Kidney capillary endothelial cell (primary cell): Measurements from ENCODE around the gene DDAH1.
"Not testable (repeated sequence)": the region's sequence is repeated elsewhere in the genome, so short reads cannot be mapped to it uniquely, and the experiment has no call there.

Experiments used
- DNase-seq: peaks from one replicate; pipeline ENCODE4 v3.0.0-alpha.2; 2018; ENCODE audit warnings: low spot score

Gene DDAH1

DNA sequence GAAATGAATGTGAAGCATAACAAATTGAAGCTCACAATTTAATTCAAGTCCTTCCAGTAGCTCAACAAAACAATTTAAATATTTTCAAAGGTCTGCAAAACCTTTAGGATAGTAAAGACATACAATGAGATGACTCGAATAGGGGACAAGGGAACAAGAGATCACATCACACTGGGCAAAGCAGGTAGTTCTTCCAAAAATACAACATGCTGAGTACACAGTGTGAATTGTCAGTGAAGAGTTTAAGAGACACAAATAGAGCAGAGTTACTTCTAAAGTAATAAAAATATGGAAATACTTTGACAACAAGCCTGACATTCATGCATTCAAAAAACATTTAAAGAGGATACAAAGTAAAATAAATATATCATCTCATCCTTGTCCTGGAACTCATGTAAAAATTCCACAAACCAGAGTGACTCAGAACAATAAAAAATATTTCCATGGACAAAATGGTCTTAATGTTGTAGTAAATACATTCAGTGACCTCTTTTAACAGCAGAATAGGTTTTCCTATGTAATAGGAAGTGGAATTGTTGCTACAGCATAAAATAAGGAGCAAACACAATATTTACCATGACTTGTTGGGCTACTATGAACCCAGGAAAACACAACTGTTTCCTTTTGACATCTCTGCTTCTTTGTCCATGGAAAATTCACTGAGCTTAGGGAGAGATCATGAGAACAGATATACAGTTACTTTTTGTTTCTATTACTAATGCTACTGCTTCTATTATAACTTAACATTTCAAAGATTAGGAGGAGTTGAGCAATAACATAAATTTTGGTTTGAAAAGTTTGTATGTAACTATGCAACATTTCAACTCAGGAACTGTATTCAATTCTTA is 104.9 kb downstream of the DDAH1 start:
- no peak for DNase-seq

DNA sequence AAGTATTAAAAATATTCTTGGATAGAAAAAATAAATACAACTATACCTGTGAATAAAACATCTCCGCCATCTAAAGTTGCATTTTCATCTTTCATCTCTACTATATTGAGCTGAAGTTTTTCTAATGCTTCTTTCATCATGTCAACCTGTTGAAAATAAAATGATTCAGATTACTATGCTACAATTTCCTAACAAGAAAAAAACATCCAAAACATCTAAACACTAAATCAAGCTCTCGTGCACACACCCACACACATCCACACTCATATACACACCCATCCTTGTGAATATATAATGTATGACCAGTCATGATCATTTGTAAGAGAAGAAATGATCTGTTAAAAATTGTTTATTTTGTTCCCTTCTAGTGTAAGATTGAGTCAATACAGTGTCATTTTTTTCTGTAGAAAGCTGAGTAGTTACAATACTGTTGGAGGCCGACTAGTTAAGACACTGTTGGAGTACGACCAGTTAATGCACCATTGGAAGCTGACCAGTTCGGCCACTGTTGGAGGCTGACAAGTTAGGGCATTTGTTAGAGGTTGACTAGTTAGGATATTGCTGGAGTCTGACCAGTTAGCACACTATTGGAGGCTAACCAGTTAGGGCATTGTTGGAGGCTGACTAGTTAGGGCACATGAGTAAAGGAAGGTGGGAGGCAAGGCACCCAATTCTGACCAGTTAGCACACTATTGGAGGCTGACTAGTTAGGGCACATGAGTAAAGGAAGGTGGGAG is 106.1 kb downstream of the DDAH1 start:
- DNase-seq: no peak

DNA sequence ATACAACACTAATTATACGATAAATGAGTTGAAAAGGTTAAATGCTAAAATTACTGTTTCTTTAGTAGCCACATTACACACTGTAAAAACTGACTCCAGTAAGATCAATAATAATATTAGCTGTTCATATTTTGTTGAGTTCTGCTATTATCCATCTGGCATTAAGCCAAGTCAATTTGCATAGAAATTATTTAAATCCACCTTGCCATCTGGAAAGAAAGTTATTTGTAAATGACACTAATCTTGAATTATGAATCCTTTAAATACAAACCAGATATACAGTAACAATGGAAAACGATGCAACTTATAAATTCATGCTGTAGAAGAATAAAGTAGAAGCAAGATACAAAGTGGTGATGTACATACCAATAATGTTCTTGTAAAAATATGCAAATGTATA is 107.1 kb downstream of the DDAH1 start:
- no peak for DNase-seq

DNA sequence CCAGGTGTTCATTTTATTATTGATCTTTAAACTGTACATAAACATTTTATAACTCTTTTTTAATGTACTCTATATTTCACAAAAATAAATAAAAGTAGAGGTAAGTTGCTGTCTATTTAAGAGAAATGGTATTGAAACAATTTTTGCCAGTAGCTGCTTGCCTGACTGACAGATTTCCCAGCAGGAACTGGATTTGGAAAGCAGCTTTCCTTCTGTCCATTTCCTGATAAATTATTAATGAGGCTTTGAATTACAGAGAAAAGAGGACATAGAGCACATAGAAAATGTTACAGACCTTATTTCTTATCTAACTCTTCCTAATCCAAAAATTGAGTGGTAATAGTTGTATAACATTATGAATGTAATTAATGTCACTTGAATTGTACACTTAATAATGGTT is 108.8 kb downstream of the DDAH1 start:
- no peak for DNase-seq

DNA sequence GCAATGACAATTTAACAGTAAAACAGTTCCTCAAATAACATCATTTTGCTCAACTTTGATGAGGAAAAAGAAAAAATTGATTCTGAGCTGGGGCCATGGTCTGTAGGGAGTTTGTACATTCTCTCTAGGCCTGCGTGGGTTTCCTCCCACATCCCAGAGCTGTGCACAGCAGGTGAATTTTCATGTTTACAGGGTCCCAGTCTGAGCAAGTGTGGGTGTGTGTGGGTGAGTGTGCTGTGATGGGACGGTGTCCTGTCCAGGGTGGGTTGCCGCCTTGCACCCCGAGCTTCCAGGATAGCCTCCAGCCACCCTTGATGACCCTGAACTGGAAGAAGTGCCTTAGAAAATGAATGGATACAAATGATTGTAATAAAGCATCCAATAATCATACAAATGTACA is 112.9 kb downstream of the DDAH1 start:
- DNase-seq: no peak

DNA sequence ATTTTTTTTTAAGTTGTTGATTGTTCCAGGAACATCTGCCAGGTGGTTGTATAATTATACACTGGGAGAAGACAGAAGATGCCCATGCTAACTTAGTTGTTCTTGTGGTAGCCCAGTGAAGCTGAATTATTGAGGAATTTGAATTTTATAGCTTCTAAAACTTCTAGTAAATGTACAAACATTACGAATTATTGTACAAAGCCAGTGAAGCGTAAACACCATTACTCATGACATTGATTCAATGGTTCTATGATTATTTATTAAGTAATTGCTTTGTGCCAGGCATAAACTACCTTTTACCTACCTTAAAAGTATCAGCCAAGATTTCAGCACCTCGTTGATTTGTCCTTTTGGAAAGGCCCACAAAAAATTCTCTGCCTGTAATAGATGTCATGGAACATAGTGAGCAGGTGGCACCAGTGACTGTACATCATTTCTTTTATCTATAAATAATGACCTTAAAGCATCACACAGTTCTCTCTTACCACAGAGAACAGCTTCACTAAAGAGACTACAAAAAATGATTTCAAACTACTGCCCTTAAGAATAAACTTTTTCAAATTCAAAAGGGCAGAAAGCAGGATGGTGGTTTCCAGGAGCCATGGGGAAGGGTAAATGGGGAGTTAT is 113.6 kb downstream of the DDAH1 start:
- DNase-seq: no peak

DNA sequence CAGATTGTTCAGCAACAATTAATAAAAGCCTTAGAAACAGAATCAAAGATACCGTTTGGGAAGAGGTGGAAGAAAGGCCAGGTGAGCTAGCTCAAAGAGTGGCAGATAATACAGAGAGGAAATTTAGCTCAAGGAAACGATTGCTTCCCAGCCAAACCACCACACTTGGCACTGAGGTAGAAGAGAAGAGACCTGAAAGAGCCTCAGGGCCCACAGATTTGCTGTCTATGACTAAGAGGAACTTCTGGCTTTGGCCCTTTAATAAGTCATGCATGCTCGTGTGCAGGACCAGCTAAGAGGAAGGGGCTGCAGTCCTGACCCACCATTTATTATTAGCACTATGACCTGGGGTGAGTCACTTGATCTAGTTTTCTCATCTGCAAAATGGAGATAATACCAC is 115.7 kb downstream of the DDAH1 start:
- DNase-seq: no peak

DNA sequence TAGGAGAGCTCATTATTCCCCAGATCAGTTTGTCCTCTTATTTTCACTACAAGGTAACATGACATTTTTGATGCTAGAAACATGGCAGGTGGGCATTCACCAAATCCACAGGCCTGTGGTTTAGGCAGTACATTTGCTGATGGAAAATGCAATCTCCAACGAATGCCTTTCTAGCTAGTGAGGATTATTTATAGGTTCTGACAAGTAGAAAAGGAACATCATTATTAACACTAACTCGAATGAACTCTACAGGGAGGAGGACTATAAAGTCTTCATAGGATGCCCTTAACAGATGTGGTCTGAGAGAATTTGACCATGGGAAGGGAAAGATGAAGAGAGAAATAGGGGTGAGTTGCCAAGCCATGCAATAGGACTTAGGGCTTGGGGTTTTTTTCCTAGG is 117.1 kb downstream of the DDAH1 start:
- DNase-seq: no peak

DNA sequence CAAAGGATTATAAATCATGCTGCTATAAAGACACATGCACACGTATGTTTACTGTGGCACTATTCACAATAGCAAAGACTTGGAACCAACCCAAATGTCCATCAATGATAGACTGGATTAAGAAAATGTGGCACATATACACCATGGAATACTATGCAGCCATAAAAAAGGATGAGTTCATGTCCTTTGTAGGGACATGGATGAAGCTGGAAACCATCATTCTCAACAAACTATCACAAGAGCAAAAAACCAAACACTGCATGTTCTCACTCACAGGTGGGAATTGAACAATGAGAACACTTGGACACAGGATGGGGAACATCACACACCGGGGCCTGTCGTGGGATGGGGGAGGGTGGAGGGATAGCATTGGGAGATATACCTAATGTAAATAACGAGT is 117.7 kb downstream of the DDAH1 start:
- DNase-seq: not testable (repeated sequence)

DNA sequence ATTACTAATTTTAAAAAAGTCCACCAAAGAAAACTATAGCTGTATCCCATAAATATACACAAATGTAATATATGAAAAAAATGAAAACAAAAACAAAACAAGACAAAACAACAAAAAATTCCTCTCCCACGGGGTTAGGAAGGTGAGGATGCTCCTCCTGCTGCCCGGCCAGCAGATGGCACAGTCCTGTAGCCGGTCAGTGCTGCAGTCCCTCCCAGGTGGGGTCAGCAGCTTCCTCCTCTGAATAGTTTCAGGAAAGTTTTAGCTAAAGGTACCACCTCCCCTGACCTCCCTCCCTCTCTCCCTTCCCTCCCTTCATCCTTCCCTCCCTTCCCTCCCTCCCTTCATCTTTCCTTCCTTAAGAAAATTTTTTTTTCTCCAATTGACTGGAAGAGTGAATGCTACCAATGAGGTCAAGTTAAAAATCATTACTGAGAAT is 120.7 kb downstream of the DDAH1 start:
- peak; percentile 77 for DNase-seq

DNA sequence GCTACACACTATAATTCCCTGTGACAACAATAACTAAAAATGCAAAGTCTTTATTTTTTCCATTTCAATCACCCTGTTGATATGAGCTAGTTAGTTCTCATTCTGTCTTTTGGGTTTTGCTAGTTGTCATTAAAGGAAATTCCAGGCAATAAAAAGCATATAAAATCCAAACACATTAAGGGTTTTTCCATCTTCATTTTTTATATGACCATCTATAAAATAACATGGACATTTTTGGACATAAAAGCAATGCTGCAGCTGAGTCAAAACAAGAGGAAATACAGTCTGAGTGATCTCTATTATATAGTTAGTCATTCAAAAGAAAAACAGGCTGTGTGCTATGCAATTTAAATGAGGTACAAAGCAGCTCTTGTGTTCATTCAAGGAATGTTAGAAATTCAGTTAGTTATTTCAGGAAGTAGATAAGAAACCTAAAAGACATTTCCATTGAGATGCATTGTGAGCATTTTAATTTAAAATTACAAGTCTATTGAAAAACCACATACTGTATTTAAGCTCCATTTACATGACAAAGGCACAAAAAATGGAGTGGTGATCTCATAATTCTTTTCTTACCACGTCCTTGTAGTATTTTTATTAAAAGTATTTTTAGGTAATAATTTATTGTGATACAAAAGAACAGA is 121.2 kb downstream of the DDAH1 start:
- DNase-seq: peak; percentile 91

DNA sequence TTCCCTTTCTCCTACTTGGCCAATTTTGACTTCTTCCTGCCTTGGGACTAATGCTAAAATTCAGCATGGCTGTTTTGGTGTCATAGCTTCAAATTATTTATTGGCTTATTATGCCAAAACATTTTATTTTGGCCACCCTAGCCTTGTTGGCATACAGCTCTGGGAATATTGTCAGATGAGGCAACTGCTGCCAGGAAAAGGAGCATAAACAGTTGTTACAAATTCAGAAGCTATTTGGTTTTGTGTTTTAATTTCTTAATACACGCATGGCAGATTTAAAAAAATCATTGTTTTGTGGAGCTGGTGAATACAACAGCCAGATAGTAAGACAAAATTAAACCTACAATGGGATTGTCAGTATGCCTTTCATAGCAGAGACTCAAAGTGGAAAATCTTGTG is 121.7 kb downstream of the DDAH1 start:
- no peak for DNase-seq

DNA sequence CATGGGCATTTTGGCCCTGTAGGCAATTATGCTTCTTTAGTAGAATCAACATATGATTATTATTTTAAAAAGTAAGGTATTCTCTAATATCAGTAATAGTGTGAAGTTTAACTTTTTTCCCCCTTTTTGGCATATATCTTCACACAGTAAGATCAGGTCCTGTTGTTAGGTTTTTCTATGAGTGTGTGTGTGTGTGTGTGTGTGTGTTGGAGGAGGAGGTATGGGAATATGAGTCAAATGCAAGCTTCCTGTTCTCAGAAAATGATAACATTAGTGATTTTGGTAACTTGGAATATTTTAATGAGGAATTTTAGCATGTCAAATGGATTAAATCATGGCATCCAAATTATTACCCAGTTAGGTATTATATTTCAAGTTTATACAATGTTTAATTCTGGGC is 122.8 kb downstream of the DDAH1 start:
- DNase-seq: no peak

DNA sequence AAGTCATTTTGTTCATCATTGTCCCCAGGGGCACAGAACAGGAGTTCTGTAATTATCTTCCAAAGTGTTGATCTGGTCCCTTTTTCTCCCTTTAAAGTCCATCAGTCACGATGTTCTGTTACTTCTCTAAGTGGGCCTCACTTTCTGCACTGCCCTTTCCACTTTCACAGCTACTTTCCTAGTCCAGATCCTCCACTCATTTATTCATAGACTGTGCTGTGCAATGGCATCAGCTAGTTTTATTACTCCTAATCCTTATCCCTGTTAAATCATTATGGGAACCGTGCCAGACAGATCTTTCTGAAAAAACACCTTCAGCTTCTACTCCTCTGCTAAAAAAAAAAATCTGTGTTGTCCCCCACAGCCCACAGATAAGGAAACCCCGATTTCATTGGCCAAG is 124.5 kb downstream of the DDAH1 start:
- no peak for DNase-seq

DNA sequence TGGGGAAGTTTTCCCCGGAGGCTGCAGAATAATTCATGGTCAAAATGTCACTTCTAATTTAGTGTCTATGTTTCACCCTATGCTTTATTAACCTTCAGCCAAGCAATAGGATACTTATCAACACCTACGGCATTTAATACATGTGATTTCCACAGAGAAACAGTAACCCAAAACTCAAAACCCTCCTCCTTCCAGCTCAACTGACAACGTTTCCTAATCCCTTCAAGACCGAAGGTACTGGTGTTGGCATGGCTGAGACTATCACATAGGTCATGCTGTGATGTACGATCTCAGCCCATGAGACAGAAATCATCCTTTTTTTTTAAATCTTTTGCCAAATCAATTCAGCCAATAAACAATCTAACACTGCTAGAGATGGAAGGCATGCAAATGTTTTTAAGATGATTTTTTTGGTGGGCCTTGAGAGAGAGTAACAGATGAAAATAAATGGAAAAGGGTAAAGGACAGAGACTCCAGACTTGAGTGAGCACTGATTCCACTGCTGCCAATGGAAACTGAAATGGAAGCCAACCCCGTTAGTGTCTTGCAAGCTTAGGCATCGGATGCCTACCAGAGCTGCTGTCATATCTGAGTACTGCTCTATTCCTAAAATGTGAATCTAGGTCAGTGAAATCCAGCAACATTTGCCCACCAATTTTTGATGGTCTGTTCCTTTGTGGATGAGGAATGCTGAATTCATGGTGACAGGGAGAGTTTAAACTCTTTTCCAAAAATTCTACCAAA is 125.1 kb downstream of the DDAH1 start:
- DNase-seq: no peak

DNA sequence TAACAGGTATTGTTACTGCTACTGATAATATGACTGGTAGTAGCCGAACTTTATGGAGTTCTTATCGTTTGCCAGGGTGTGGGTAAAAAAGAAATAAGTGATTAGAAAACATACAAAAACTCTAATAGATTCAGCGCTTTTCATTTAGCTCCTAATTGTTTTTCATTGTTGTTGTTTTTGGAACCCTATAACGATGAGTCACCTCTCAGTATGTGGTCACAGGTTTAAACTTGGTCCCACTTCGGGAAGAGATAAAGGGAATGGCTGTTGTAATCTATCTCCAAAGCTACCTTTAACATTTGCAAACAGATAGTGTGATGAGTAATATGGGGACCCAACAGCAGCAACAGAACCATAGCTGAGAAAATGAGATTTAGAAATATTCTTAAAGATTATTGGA is 125.9 kb downstream of the DDAH1 start:
- DNase-seq: no peak

DNA sequence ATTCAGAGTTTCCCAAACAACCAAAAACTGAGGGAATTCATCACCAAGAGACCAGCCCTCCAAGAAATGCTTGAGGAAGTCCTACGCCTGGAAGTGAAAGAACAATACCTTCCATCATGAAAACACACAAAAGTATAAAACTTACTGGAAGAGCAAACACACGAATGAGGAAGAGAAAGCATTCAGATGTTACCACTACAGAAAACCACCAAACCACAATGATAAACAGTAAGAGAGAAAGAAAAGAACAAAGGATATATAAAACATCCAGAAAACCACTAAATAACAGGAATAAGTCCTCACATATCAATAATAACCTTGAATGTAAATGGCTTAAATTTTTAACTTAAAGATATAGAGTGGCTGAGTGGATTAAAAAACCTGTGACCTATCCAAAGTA is 130.0 kb downstream of the DDAH1 start:
- DNase-seq: no peak

DNA sequence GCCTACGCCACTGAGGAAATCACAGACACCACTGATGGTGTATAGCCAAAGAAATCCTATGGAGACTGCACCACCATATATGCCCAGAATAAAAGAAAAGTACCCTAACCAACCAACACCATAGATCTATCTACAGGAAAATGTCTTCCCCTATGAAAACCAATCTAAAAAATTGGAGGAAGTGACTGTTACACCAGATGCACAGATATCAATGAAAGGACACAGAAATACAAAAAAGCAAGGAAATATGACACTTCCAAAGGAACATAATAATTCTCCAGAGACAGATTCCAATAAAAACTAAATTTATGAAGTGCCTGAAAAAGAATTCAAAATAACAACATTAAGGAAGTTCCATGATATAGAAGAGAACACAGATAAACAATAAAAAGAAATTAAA is 131.8 kb downstream of the DDAH1 start:
- DNase-seq: no peak

DNA sequence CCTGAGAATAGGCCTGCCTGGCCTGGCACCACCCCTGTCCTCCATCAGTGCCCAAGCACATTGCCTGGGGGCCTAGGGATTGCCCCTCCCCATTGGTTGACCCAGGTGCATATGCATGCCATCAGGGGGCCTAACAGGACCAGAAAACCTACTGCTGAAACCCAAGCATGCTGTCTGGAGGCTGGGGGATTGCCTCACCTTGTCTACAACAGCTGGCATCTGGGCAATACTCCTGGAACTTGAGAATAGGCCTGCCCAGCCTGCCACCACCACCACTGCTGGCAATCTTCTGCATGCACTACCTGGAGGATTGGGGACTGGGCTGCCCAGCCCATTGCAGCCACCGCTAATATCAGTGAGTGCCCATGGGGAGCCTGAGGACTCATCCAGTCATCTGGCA is 132.4 kb downstream of the DDAH1 start:
- DNase-seq: no peak

DNA sequence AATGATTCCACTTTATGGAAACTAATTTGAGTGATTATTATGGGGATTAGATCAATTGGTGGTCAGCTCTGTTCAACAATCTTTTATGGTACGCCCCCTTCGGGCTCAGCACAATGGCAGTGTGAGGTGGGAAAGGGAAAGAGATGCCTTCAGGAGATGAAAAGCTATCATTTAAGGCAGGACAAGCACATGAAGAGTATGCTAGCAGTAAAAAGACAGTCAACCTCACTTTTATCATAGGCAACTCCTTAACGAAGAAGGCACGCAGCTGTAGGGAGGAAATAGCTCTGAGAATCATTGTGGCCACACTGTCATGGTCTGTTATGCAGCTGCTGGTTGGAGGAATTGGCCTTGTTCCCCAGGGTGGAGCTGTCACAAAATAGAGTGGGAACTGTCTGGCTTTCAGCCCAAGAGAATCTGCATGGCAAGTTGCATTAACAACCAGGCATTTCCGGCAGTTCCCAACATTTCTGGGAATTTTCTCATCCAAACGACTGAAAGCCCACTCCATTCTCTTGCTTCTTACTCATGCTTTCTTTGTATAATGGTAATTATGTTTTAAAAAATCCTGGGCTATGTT is 134.2 kb downstream of the DDAH1 start:
- no peak for DNase-seq

DNA sequence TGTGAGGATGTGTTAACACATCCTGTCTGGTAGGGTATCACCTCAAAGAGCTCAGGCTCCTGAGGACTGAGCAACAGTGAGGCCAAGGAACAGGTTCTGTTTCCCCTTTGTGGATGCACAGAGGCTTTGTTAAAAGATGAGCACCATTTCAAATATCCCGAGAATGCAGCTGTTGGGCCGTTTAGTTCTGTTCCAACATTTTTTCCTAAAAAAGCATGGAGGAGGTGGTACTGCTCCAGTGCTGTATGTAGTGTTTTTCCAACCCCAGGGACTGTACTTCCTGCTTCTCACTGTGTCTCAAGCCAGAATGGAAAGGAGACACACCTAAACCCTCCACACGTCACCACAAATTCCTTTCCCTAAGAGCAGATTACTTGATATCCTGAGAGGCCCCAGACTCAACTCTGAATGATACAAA is 134.7 kb downstream of the DDAH1 start:
- DNase-seq: peak; percentile 65
